Effector memory CD4-positive, alpha-beta T cell (primary cell): ENCODE data around the gene CCDC116.
A peak's percentile ranks its signal among the peaks of the same experiment; 100 is the strongest.
"Not testable (repeated sequence)": the region's sequence is repeated elsewhere in the genome, so short reads cannot be mapped to it uniquely, and the experiment has no call there.

ENCODE experiments used
- DNase-seq, 3 donors: peaks; one replicate each; pipeline ENCODE4 v3.0.0-alpha.2; 2020
- H3K27ac ChIP-seq: 2 replicates; pipeline ENCODE4 v1.7.0; 2013; ENCODE audit warnings: mild to moderate bottlenecking, low read length, moderate library complexity; ENCODE audit not compliant: insufficient read depth, poor library complexity, severe bottlenecking
- H3K27me3 ChIP-seq: replicated peaks from 2 replicates; pipeline ENCODE4 v1.7.0; 2013; ENCODE audit warnings: mild to moderate bottlenecking, low read length; ENCODE audit not compliant: insufficient read depth, control insufficient read depth, poor library complexity, severe bottlenecking
- H3K36me3 ChIP-seq: 2 replicates; pipeline ENCODE4 v1.7.0; 2013; ENCODE audit warnings: mild to moderate bottlenecking, low read length, moderate library complexity; ENCODE audit not compliant: control insufficient read depth, insufficient read depth
- H3K4me1 ChIP-seq: 2 replicates; pipeline ENCODE4 v1.7.0; 2013; ENCODE audit warnings: low read length, mild to moderate bottlenecking; ENCODE audit not compliant: control insufficient read depth, insufficient read depth, poor library complexity, severe bottlenecking
- H3K4me3 ChIP-seq: 2 replicates; pipeline ENCODE4 v1.7.0; 2013; ENCODE audit warnings: low read length, low read depth, mild to moderate bottlenecking; ENCODE audit not compliant: insufficient read depth, poor library complexity, severe bottlenecking
- H3K9me3 ChIP-seq: 2 replicates; pipeline ENCODE4 v1.7.0; 2013; ENCODE audit warnings: mild to moderate bottlenecking, low read length, moderate library complexity; ENCODE audit not compliant: control insufficient read depth

CCDC116 gene

DNA sequence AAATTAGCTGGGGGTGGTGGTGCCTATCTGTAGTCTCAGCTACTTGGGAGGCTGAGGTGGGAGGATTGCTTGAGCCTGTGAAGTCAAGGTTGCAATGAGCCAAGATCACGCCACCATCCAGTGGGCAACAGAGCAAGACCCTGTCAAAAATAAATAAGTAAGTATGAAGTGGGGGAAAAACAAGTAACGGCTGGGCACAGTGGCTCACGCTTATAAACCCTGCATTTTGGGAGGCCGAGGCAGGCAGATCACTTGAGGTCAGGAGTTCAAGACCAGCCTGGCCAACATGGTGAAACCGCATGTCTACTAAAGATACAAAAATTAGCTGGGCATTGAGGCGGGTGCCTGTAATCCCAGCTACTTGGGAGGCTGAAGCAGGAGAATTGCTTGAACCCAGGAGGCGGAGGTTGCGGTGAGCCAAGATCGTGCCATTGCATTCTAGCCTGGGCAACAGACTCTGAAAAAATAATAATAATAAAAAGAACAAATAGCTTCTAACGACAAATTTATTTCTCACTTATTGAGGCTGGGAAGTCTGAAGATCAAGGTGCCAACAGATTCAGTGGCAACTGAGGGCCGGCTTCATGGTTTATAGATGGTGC lies 22.9 kb upstream of the CCDC116 start:
- not testable (repeated sequence) for H3K27ac ChIP-seq, H3K4me3 ChIP-seq, DNase-seq, H3K9me3 ChIP-seq, H3K27me3 ChIP-seq, H3K4me1 ChIP-seq
- H3K36me3 ChIP-seq, result peaks cover 37% of the 10 kb centered on the region

DNA sequence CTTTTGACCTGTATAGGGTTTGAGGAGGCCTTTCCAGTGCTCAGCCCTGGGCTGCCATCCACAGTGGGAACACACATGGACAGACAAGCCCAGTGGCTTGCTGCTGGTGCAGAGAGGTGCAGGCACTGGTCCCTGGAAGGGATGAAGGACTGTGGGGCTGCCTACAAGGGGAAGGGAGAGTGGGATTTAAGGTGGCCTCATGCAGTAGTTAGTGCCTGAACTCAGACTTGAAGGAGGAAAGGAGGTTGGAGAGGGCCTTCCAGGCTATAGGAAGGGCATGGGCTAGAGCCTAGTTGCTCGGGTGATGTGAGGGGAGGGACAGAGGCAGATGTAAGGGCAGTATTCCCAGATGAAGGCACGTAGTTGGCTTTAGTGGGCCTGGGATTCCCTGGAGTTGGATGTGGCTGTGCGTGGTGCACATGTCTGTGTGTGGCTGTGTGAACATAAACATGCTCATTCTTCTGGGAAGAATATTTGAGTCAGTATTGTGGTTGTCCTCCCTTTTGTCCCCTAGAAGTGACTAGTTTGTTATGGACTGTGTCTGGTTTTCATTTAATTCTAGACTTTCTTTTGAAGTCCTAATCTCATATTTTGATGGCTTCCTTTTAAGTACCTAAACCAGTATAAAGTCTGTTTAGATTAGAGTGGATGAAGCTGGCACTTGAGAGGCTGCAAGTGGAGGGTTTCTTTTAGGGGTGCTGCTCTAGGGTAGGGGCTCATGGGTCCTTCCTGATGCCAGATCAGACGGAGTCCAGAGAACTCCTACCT lies 21.2 kb upstream of the CCDC116 start:
- Histone ChIP-seq H3K4me1 (peaks cover 2% of the 10 kb centered on the region), H3K36me3 (peaks cover 48% of the 10 kb centered on the region), H3K27ac (no peak overlapping the region), H3K4me3 (no peak overlapping the region), H3K27me3 (no peaks in the 10 kb centered on the region), H3K9me3 (no peaks in the 10 kb centered on the region)
- no peak for DNase-seq

DNA sequence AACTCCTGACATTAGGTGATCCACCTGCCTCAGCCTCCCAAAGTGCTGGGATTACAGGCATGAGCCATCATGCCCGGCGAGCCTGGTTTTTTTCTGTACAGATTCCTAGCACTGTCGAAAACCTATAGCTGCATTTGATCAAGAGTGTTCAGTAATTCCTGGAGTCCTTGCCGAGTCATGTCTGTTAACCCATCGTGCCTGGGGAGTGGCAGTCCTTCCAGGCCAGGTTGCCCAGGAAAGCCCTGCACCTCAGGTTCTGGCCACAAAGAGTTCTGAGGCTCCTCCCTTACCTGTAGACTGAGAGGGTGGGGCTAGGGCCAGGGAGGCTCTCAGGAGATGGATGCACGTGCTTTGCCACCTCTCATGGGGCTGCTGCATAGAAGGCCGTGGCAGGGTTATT lies 19.7 kb upstream of the CCDC116 start:
- Histone ChIP-seq H3K4me1 (no peaks in the 10 kb centered on the region), H3K4me3 (no peak overlapping the region), H3K27me3 (no peaks in the 10 kb centered on the region), H3K9me3 (no peaks in the 10 kb centered on the region), H3K27ac (no peak overlapping the region), H3K36me3 (peaks cover 48% of the 10 kb centered on the region)
- no peak for DNase-seq

DNA sequence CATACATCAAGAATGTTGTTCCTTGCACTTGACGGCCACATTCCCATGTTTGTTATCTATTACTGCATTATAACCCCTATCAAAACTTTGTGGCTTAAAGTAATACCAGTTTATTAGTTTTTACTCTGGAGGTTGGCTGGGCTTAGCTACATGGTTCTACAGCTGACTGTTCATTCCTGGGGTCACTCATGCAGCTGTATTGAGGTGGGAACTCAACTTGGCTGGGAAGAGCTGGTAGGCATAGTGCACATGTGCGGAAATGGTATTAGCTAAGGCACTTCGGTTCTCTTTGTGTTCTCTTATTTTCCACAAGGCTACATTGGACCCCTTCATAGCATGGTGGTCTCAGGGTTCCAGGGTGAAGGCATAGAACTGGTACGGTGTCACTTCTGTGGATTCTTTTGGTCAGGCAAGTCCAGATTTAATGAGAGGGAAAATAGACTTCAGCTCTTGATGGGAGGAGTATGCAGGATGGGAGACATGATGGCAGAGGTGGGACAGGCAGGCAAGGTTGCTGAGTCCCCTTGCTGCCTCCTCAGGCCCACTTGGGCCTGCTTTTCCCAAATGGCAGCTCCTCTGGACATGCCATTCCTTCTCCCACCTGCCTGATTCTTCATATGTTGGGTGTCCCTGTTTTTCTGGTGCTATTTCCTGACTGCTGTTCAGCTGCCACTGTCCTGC lies 18.9 kb upstream of the CCDC116 start:
- Histone ChIP-seq H3K27me3 (no peaks in the 10 kb centered on the region), H3K4me1 (no peaks in the 10 kb centered on the region), H3K36me3 (peaks cover 48% of the 10 kb centered on the region), H3K27ac (no peak overlapping the region), H3K9me3 (no peaks in the 10 kb centered on the region), H3K4me3 (no peak overlapping the region)
- DNase-seq, result no peak

DNA sequence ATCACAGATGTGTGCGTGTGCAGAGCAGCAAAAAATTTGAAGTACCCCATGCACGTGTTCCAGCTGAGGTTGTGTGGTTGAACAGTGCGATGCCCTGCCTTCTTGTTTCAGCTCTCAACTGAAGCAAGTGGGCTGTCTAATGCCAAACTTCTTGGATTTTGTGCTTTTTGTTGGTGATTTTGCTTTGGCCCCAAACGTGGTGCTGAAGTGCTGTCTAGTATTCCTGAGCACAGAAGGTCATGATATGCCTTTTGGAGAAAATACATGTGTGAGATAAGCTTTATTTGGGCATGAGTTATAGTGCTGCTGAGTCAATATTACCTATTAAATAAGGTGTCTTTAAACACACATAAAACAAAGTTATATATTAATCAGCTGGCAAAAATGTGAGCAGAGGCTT lies 16.8 kb upstream of the CCDC116 start:
- no peak overlapping the region for H3K4me3 ChIP-seq
- no peaks in the 10 kb centered on the region for H3K27me3 ChIP-seq
- H3K27ac ChIP-seq, result no peak overlapping the region
- no peak for DNase-seq
- H3K36me3 ChIP-seq, result peaks cover 43% of the 10 kb centered on the region
- no peaks in the 10 kb centered on the region for H3K9me3 ChIP-seq
- no peaks in the 10 kb centered on the region for H3K4me1 ChIP-seq

DNA sequence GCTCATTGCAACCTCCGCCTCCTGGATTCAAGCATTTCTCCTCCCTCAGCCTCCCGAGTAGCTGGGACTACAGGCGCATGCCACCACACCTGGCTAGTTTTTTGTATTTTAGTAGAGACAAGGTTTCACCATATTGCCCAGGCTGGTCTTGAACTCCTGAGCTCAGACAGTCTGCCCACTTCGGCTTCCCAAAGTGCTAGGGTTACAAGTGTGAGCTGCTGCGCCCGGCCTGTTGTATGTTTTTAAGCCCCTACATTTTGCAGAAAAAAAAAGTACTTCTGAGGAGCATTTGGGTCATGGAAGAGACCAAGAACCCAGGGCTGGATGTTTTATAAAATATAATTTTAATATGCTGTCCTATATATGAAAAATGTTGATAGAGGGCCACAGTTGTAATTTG lies 15.2 kb upstream of the CCDC116 start:
- not testable (repeated sequence) for DNase-seq, H3K27me3 ChIP-seq, H3K4me3 ChIP-seq, H3K4me1 ChIP-seq, H3K9me3 ChIP-seq, H3K27ac ChIP-seq
- H3K36me3 ChIP-seq, result peaks cover 33% of the 10 kb centered on the region

DNA sequence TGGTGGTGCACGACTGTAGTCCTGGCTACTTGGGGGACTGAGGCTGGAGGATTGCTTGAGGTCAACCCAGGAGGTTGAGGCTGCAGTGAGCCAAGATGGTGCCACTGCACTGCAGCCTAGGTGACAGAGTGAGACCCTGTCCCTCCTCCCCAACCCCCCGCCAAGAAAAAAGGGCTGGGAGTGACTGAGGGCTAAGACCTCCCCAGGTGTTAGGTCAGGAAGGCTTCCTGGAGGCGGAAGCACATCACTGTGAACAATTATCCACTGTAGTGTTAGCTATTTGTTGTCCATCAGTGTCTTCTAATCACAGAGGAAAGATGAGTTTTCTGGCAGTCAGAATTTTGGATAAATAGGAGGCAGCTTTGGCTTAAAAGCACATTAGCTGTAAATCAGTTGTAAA lies 11.5 kb upstream of the CCDC116 start:
- H3K4me1 ChIP-seq, result no peaks in the 10 kb centered on the region
- peaks cover 30% of the 10 kb centered on the region for H3K36me3 ChIP-seq
- H3K4me3 ChIP-seq, result no peak overlapping the region
- H3K27me3 ChIP-seq, result no peaks in the 10 kb centered on the region
- no peak for DNase-seq
- no peaks in the 10 kb centered on the region for H3K9me3 ChIP-seq
- H3K27ac ChIP-seq, result peak overlapping the region; percentile 22

DNA sequence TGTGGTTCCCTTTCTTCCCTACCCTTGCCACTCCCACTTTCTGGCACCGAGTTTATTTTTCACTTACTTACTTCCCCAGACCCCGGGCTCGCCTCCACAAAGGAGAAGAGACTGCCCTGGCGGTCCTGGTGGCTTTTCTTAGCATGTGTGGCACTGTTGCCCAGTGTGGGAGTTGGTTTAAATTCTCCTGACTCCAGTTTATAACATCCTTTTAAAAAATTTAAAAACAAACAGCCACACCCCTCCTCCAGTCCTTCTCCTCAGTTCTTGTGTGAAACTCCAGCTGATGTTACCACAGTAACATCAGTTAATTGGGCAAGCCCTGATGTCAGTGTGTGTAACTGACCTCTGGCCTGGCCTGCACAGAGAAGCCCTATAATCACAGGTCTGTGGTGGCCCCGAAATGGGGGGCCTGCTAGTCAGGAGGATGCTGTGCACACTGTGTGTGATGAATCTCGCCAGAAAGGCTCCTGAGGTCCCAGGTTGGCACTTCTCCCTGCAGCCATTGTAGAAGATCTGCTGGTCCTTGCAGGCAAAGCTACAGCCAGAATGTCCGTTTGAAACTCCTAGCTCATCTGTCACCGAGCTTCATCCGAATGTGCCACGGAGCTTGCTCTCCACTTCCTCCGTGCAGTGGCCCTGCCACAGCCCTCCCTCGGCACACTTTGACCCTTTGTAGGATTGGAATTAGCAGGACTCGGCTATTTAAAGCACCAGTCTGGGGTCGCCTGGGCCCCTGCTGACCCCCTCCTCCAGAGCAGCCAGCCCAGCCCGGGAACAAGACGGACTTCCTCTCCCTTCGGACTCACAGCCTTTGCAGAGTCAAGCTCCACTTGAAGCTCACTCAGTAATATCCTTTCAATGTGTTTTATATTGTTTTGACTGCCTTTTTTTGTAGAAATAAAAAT lies 10.3 kb upstream of the CCDC116 start:
- no peak for DNase-seq
- H3K4me3 ChIP-seq, result no peak overlapping the region

DNA sequence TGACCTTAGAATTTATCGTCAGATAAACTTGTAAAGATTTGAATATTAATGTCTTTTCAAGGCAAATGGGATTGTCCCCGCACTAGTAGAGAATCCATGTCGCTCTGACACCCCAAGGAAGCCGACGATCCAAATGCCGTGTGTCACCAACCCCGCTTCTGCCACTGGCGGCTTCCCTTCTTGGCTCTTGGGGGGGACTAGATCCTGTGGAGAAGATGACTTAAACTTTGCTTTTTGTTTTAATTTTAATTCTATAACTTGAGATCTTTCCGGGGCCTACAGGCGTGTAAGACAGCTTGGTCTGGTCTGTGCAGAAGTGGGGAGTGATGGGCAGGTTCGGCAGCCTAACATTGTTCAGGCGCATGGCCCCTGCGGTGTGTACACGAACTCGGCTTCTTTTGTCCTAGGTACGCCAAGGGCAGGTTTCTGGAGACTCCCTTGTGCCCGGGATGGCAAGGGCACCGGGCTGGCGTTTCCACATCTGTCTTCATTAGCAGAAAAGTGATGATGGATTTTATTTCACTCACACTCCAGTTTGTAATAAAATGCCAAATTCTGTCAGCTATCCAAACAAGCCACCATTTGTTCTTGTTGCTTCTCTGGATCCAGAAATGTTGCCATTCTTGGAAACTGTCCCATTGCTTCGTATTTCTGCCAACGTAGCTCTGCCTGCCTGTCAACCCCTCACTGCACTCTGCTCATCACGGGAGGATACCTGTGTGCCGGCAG lies 9.5 kb upstream of the CCDC116 start:
- Histone ChIP-seq H3K27ac (no peak overlapping the region), H3K36me3 (peaks cover 46% of the 10 kb centered on the region), H3K4me3 (no peak overlapping the region), H3K4me1 (peaks cover 10% of the 10 kb centered on the region), H3K27me3 (no peaks in the 10 kb centered on the region), H3K9me3 (no peaks in the 10 kb centered on the region)
- DNase-seq, result no peak

More for the DNA sequence above, 10.3 kb upstream of the CCDC116 start:
- Histone ChIP-seq H3K9me3 (no peaks in the 10 kb centered on the region), H3K4me1 (peaks cover 3% of the 10 kb centered on the region), H3K27me3 (no peaks in the 10 kb centered on the region), H3K36me3 (peaks cover 38% of the 10 kb centered on the region), H3K27ac (no peak overlapping the region)
